Sigmoid colon (tissue), 7 donors: ENCODE data around the gene FGR. TPM values are rescaled to one million over a fixed set of nuclear protein-coding genes. Genes with fewer than 3 reads are reported as not detected.
A peak's percentile ranks its signal among the peaks of the same experiment; 100 is the strongest.

Experiments used
- DNase-seq: peaks from one replicate; pipeline ENCODE4 v3.0.0-alpha.2; 2019
- H3K27ac ChIP-seq, 4 donors: fragments of 200-600 bp; sonication (generic); one replicate each; pipeline ENCODE4 v1.5.1; 2016 to 2019; ENCODE audit warnings: mild to moderate bottlenecking in 1 of 4
- H3K27me3 ChIP-seq, 3 donors: fragments of 200-600 bp; sonication (generic); one replicate each; pipeline ENCODE4 v1.5.1; 2019; ENCODE audit warnings: mild to moderate bottlenecking in 1 of 3
- H3K36me3 ChIP-seq, 4 donors: fragments of 200-600 bp; sonication (generic); one replicate each; pipeline ENCODE4 v1.5.1; 2016 to 2019
- H3K4me1 ChIP-seq, 4 donors: fragments of 200-600 bp; sonication (generic); one replicate each; pipeline ENCODE4 v1.5.1; 2017 to 2019
- H3K4me3 ChIP-seq, 4 donors: fragments of 200-600 bp; sonication (generic); one replicate each; pipeline ENCODE4 v1.5.1; 2017 to 2019; ENCODE audit warnings: mild to moderate bottlenecking in 2 of 4, moderate library complexity in 1 of 4
- H3K9me3 ChIP-seq, 4 donors: fragments of 200-600 bp in 3 of 4; sonication (generic) in 3 of 4; one replicate each; pipeline versions ENCODE4 v1.5.1 to v1.6.1; 2013 to 2019
- EP300 ChIP-seq, 4 donors: sonication (generic); formaldehyde crosslinking; IDR thresholded peaks; one replicate each; pipeline ENCODE4 v1.6.1; 2017; ENCODE audit warnings: antibody characterized with exemption in 4 of 4
- POLR2A ChIP-seq, 2 donors: fragments of 450-650 bp; IDR thresholded peaks; one replicate each; pipeline ENCODE4 v1.6.1; 2016; ENCODE audit warnings: antibody characterized with exemption in 2 of 2, mild to moderate bottlenecking in 2 of 2, moderate library complexity in 2 of 2
- POLR2AphosphoS5 ChIP-seq, 4 donors: sonication (generic); formaldehyde crosslinking; IDR thresholded peaks; one replicate each; pipeline ENCODE4 v1.6.1; 2017; ENCODE audit warnings: antibody characterized with exemption in 4 of 4
- WGBS, 2 donors: extraction: QIAGEN DNeasy Blood & Tissue Kit; methylation state at CpG; one replicate each; pipeline ENCODE4 v1.1.7; 2013; 5-methylcytosine and 5-hydroxymethylcytosine counted together
- intact Hi-C: fragments of 100-400 bp; cut with DNase I; formaldehyde crosslinking; loops from one replicate; pipeline ENCODE4 v1.15.1; 2023
- polyA plus RNA-seq, 3 donors: library from polyadenylated mRNA; stranded (reverse); fragments of 200-250 nt; gene quantifications; one replicate each; pipeline ENCODE4 v1.2.3, GENCODE V29; 2013
- total RNA-seq, 4 donors: library from RNA; depleted of rRNA; stranded (reverse); fragments of >200 nt; gene quantifications; one replicate each; pipeline ENCODE4 v1.1.0, GENCODE V29; 2016
- TF ChIP-seq, protein P1 (sequence below), 4 experiments: fragments of 450-650 bp in 3 of 4; fragments of 200-600 bp in 1 of 4; IDR thresholded peaks; one replicate each; pipeline ENCODE4 v1.5.1; 2016 to 2019; ENCODE audit warnings: antibody characterized with exemption in 4 of 4, mild to moderate bottlenecking in 3 of 4, moderate library complexity in 2 of 4
- donor health status: healthy with polysubstance abuse.
- donor health status: Bipolar disorder and iron deficiency.
- donor health status: healthy.

FGR gene
- total and polyA plus RNA-seq, 7 donors = 3.0 to 14.4 (median 6.9) TPM

- no peak overlapping the region for H3K4me3 ChIP-seq
- no peaks in the 10 kb centered on the region for H3K27me3 ChIP-seq
- peaks cover 0 to 5% (median 3%) of the 10 kb centered on the region in 4 donors for H3K9me3 ChIP-seq
- H3K36me3 ChIP-seq = no peaks in the 10 kb centered on the region
- H3K27ac ChIP-seq = no peak overlapping the region
- intact Hi-C loops = no loop called here
- 96 to 98% methylated on average over 1 of the region's 1 CpG for WGBS, 2 donors
- TF ChIP-seq POLR2A (IDR thresholded peaks at IDR 0.05) (no peak), EP300 (IDR thresholded peaks at IDR 0.05) (no peak), POLR2AphosphoS5 (IDR thresholded peaks at IDR 0.05) (no peak)
- TF ChIP-seq, protein P1, sequence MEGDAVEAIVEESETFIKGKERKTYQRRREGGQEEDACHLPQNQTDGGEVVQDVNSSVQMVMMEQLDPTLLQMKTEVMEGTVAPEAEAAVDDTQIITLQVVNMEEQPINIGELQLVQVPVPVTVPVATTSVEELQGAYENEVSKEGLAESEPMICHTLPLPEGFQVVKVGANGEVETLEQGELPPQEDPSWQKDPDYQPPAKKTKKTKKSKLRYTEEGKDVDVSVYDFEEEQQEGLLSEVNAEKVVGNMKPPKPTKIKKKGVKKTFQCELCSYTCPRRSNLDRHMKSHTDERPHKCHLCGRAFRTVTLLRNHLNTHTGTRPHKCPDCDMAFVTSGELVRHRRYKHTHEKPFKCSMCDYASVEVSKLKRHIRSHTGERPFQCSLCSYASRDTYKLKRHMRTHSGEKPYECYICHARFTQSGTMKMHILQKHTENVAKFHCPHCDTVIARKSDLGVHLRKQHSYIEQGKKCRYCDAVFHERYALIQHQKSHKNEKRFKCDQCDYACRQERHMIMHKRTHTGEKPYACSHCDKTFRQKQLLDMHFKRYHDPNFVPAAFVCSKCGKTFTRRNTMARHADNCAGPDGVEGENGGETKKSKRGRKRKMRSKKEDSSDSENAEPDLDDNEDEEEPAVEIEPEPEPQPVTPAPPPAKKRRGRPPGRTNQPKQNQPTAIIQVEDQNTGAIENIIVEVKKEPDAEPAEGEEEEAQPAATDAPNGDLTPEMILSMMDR (IDR thresholded peaks at IDR 0.05) = no peak
- H3K4me1 ChIP-seq = peaks cover 0 to 15% (median 13%) of the 10 kb centered on the region in 4 donors
- DNase-seq = no peak
These were observed 41.4 kb upstream of the FGR start for GRCh38 chr1:27676410-27676809.

DNA sequence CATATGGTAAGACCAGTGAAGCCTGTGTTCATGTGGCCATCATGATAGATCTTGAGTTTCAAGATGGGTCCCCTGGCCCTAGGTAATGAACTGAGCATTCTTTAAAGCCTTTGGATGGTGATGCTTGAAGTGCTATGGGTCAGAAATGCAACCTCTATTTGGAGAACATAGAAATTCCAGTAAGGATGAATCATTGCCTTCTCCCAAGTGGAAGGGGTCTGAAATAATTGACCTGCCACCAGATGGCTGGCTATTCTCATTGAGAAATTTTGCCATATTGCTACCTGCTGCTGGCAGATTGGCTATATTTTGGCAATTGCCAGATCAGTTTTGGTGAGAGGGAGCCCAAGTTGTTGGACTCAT lies 37.7 kb upstream of the FGR start:
- Histone ChIP-seq H3K4me1 (peaks cover 0 to 38% (median 28%) of the 10 kb centered on the region in 4 donors), H3K4me3 (peak overlapping the region in 3 of 4 donors; percentile 37 to 55 (median 55)), H3K27ac (peak overlapping the region; percentile 87 to 93 (median 91)), H3K9me3 (no peaks in the 10 kb centered on the region), H3K27me3 (no peaks in the 10 kb centered on the region), H3K36me3 (no peaks in the 10 kb centered on the region)
- intact Hi-C loops = loop anchor here (2.0 to 5.0 kb wide), 2 partner anchors 52 to 100 kb away; partner anchors contain the start of genes FAM76A and STX12
- TF ChIP-seq EP300 (IDR thresholded peaks at IDR 0.05) (no peak), POLR2A (IDR thresholded peaks at IDR 0.05) (no peak), POLR2AphosphoS5 (IDR thresholded peaks at IDR 0.05) (no peak)
- TF ChIP-seq, protein P1 (IDR thresholded peaks at IDR 0.05) = no peak
- DNase-seq = no peak

GRCh38 chr1:27671964-27672749 lies 37.2 kb upstream of the FGR start, which contains the start of gene IFI6:
IFI6 (minus strand) TSS chr1:27672192; CDS start chr1:27669314, 2,878 bp downstream.
- Histone ChIP-seq H3K27ac (peak within 1 kb of the TSS; percentile 87 to 93 (median 91)), H3K9me3 (no peaks in the 10 kb centered on the region), H3K36me3 (no peaks in the 10 kb centered on the region), H3K4me1 (peaks cover 0 to 38% (median 28%) of the 10 kb centered on the region in 4 donors), H3K27me3 (no peaks in the 10 kb centered on the region), H3K4me3 (peak within 1 kb of the TSS; percentile 37 to 55 (median 54))
- peak; percentile 94 for DNase-seq
- WGBS, 2 donors = 0% methylated on average over 10 of the region's 10 CpGs
- intact Hi-C loops = loop anchor here (2.0 to 5.0 kb wide), 2 partner anchors 53 to 100 kb away; partner anchors contain the start of genes FAM76A and STX12
- TF ChIP-seq EP300 (IDR thresholded peaks at IDR 0.05) = no peak
- TF ChIP-seq, protein P1 (IDR thresholded peaks at IDR 0.05) = peak in 3 of 4 experiments; percentile 43 to 61 (median 55)
- peak; percentile 38 to 57 for TF ChIP-seq POLR2A (IDR thresholded peaks at IDR 0.05)
- peak; percentile 64 to 93 (median 82) for TF ChIP-seq POLR2AphosphoS5 (IDR thresholded peaks at IDR 0.05)

DNA sequence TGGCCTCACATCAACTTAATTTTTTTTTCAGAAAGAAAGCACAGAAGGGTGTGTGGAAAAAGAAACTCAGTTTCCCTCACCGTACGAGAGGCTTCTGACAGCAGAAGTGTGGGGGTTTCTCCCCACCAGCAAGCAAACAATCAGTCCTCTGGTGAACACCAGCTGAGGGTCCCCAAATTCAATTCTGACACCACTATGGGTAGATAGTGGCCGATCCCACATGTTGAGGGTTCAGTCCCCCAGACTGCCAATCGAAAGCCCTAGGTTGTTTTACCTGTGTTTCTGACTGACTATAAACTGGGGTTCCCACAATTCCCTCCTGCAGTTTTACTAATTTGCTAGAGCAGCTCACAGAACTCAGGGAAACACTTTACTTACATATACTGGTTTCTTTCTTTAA lies 34.9 kb upstream of the FGR start:
- Histone ChIP-seq H3K4me3 (no peak overlapping the region), H3K27ac (peak overlapping the region in 1 of 4 donors; percentile 23), H3K36me3 (no peaks in the 10 kb centered on the region), H3K4me1 (peaks cover 0 to 38% (median 28%) of the 10 kb centered on the region in 4 donors), H3K27me3 (no peaks in the 10 kb centered on the region), H3K9me3 (no peaks in the 10 kb centered on the region)
- 63 to 84% methylated on average over 4 of the region's 4 CpGs for WGBS, 2 donors
- TF ChIP-seq POLR2AphosphoS5 (IDR thresholded peaks at IDR 0.05) = no peak
- TF ChIP-seq POLR2A (IDR thresholded peaks at IDR 0.05) = no peak
- TF ChIP-seq EP300 (IDR thresholded peaks at IDR 0.05) = no peak
- DNase-seq = no peak
- intact Hi-C loops = loop anchor here (5.0 to 10.0 kb wide), 2 partner anchors 102 to 345 kb away; partner anchors contain the start of genes STX12 and TMEM222
